GM12865 (cell line): Measurements from ENCODE around the gene GPRC5B.

Source experiments
- DNase-seq: peaks from one replicate; pipeline ENCODE4 v3.0.0; 2010; ENCODE audit warnings: low read depth
- H3K4me3 ChIP-seq: 2 replicates; pipeline ENCODE4 v1.5.1; 2011; ENCODE audit warnings: mild to moderate bottlenecking, low read depth, low read length, control low read depth
- TF ChIP-seq, protein P1 (sequence below): IDR thresholded peaks from 2 replicates; pipeline ENCODE4 v1.5.1; 2011; ENCODE audit warnings: low read length, control low read depth, low read depth, inconsistent platforms; ENCODE audit not compliant: insufficient read depth; ENCODE audit errors: missing control alignments

GPRC5B gene, protein sequence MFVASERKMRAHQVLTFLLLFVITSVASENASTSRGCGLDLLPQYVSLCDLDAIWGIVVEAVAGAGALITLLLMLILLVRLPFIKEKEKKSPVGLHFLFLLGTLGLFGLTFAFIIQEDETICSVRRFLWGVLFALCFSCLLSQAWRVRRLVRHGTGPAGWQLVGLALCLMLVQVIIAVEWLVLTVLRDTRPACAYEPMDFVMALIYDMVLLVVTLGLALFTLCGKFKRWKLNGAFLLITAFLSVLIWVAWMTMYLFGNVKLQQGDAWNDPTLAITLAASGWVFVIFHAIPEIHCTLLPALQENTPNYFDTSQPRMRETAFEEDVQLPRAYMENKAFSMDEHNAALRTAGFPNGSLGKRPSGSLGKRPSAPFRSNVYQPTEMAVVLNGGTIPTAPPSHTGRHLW

DNA sequence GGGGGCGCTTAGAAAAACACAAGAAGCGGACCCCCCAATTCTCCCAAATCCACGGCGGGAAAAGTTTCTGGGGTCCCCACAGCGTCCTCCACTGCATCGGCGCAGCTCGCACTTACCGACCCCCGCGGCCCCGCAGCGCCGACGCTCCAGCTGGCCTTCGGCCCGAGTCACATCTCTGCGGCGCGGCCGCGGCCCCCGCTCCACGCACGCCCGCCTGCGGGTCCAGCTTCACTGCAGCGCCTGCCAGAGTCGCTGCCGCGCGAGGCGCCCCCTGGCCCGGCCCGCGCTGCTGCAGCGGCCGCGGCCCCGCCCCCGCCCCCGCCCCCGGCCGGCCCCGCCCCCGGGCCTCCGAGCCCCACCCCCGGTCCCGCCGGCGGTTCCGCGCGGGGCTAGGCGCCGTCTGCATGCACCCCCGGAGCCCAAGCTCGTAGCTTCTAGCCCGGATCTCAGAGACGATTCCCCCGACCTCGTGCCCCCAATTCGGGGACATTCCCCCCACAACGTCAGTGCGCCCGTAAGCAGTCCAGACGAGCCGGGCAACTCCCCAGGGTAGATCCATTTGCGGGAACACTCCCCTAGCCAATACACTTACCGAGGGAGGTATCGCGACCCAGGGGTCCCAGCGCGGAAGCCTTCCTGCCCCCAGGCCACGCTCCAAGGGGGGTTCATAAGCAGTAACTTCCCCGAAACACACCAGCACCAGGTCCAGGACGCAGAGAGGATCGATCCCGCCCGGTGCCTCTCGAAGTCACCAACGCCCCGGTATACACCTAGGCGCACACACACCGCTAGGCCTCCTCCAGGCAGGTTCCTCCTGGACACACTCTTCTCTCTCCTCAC, at the start of gene GPRC5B:
TSS of gene GPRC5B (minus strand) at position 238 of the 840 bp plus-strand sequence. CDS start 12,003 bp downstream, outside the sequence.
- TF ChIP-seq, protein P1, sequence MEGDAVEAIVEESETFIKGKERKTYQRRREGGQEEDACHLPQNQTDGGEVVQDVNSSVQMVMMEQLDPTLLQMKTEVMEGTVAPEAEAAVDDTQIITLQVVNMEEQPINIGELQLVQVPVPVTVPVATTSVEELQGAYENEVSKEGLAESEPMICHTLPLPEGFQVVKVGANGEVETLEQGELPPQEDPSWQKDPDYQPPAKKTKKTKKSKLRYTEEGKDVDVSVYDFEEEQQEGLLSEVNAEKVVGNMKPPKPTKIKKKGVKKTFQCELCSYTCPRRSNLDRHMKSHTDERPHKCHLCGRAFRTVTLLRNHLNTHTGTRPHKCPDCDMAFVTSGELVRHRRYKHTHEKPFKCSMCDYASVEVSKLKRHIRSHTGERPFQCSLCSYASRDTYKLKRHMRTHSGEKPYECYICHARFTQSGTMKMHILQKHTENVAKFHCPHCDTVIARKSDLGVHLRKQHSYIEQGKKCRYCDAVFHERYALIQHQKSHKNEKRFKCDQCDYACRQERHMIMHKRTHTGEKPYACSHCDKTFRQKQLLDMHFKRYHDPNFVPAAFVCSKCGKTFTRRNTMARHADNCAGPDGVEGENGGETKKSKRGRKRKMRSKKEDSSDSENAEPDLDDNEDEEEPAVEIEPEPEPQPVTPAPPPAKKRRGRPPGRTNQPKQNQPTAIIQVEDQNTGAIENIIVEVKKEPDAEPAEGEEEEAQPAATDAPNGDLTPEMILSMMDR: no peak
- DNase-seq: peak; percentile 17
- peak within 1 kb of the TSS; percentile 44 for H3K4me3 ChIP-seq

DNA sequence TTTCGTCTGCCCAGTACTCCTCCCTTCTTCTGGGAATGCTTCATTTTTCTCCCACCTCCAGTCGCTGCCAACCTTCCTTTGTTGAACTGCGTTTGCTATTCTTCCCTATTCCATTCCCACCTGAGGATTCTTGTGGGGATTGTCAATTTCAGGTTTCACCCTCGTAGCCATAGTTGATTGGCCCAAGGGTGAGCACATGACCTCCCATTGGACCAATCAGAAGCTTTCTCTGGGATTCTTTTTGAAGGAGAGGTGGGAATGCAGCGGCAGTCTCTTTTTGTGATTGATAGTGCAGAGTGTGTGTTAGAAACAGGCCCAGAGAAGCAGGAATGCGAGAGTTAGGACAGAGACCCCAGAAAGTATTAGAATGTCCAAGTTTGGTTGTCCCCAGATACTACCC, 49.1 kb upstream of the GPRC5B start:
- TF ChIP-seq, protein P1: no peak
- no peak for DNase-seq
- no peak overlapping the region for H3K4me3 ChIP-seq

DNA sequence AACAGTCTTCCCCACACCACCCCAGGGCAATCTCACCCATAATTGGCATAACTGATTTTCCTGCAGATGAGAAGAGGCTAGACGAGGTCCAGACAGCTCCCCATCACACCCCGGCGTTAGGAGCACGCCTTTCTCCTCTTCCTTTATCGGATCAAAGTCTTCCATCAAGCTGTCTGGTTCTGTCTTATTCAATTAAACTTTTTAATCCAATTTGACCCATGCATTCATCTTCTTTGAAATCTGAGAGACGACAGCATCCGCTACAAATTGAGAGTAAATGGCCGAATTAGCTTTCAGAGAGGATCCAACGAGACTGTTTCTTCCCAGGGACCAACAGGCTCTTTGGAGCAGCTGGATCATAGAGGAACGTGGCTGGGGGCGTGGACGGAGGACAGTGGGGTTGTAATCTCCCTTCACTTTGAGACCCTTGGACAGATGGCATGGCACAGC, 44.4 kb upstream of the GPRC5B start:
- TF ChIP-seq, protein P1: no peak
- no peak for DNase-seq
- H3K4me3 ChIP-seq: no peak overlapping the region

DNA sequence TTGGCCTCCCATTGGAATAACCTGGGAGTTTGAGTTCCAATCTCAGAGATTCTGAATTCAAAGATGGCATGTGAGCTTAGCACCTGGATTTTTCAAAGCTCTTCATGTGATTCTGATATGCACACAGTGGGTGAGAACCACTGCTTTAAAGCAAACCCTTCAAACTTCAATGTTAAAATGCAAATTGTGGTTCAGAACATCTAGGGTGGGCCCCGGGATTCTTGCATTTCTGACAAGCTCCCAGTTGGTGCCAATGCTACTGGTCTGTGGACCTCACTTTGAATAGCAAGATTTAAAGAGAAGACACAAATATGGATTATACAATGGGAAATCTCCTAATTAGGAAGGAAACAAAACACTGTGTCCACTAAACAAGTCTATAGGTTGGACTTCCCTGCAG, 43.8 kb upstream of the GPRC5B start:
- DNase-seq: no peak
- no peak overlapping the region for H3K4me3 ChIP-seq
- TF ChIP-seq, protein P1: no peak

DNA sequence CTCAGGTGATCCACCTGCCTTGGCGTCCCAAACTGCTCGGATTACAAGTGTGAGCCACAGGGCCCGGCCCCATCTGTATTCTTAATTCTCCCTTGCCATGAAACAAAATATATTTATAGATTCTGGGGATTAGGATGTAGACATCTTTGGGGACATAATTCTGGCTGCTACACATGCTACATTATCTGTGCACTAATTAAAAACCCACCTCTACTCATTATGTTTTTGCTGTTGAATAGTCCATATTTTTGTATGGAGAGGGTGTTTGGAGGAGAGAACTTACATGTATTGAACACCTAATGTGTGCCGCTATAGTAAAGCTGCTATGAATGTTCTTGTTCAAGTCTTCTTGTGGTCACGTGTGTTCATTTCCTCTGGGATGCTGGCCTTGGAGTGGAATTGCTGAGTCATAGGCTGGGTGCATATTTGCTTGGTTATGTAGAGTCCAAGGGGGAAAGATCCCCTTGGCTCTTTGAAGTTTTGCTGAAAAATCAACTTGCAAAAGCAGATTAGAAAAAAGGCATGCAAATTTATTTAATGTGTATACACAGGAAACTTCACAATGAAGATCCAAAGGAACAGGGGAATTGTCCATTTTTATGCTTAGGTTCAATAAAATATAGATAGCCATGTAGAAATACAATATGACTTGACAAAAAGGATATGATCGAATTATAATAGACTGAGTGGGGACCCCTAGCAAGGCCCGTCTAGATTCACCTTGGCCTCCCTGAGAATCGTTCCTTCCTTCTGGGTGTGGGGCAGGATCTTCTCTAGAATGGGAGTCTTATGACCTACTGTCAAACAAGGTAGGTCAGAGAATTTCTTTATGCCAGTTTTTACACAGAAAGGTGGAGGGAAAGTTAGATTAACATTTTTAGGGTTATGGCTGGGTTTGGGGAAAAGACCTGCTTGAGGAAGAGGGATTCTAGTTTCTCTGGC, 42.1 kb upstream of the GPRC5B start:
- TF ChIP-seq, protein P1: no peak
- H3K4me3 ChIP-seq: no peak overlapping the region
- DNase-seq: no peak

DNA sequence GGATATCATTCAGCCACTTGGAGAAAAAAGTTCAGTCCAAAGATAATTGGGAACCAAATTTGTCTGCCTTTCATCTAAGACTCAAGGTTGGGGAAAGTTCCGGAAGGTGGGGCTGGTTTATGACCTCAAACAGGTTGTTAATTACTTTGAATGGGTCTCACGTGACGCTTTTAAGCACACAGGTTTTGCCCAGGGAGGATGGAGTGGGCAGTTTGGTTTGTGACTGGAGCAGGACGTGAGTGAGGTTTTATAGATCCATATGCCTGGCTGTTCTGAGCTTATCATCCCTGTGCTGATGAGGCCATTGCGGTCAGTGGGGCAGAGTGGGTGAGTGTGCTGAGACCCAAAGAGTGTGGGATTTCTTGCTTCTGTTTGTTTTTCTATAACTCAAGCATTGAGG, 38.7 kb upstream of the GPRC5B start:
- DNase-seq: no peak
- H3K4me3 ChIP-seq: no peak overlapping the region
- TF ChIP-seq, protein P1: no peak
